Parathyroid adenoma (tissue), 2 donors: Measurements from ENCODE around the gene PLCL1.

Experiments used
- H2AFZ ChIP-seq: fragments of 300-600 bp; sonication (generic); one replicate; pipeline ENCODE4 v1.7.0; 2017; ENCODE audit warnings: antibody characterized with exemption, mild to moderate bottlenecking
- H3K27ac ChIP-seq: fragments of 300-600 bp; sonication (generic); one replicate; pipeline ENCODE4 v1.7.0; 2017
- H3K27me3 ChIP-seq: fragments of 300-600 bp; sonication (generic); one replicate; pipeline ENCODE4 v1.7.0; 2017; ENCODE audit warnings: low read length; ENCODE audit not compliant: control insufficient read depth, insufficient read depth
- H3K36me3 ChIP-seq: fragments of 300-600 bp; sonication (generic); one replicate; pipeline ENCODE4 v1.7.0; 2017; ENCODE audit warnings: low read length; ENCODE audit not compliant: control insufficient read depth, insufficient read depth
- H3K4me1 ChIP-seq: fragments of 300-600 bp; sonication (generic); one replicate; pipeline ENCODE4 v1.7.0; 2017; ENCODE audit warnings: control low read depth
- H3K4me2 ChIP-seq: fragments of 300-600 bp; sonication (generic); one replicate; pipeline ENCODE4 v1.7.0; 2017; ENCODE audit warnings: low read length
- H3K4me3 ChIP-seq: fragments of 300-600 bp; sonication (generic); one replicate; pipeline ENCODE4 v1.7.0; 2017; ENCODE audit warnings: low read depth, low read length
- H3K79me2 ChIP-seq: fragments of 300-600 bp; sonication (generic); one replicate; pipeline ENCODE4 v1.7.0; 2017; ENCODE audit warnings: control low read depth
- H3K9ac ChIP-seq: fragments of 300-600 bp; sonication (generic); one replicate; pipeline ENCODE4 v1.7.0; 2017; ENCODE audit warnings: mild to moderate bottlenecking
- H3K9me3 ChIP-seq: fragments of 300-600 bp; sonication (generic); one replicate; pipeline ENCODE4 v1.7.0; 2017; ENCODE audit warnings: low read length; ENCODE audit not compliant: control insufficient read depth
- CTCF ChIP-seq: fragments of 300-600 bp; sonication (generic); IDR thresholded peaks from one replicate; pipeline ENCODE4 v1.7.0; 2017; ENCODE audit warnings: antibody characterized with exemption, mild to moderate bottlenecking
- donor health status: primary hyperparathyroidism.

The PLCL1 gene

GRCh38 chr2:198004921-198005829 is 200.8 kb downstream of the PLCL1 start:
- no peaks in the 10 kb centered on the region for H3K79me2 ChIP-seq
- no peak overlapping the region for H3K4me3 ChIP-seq
- no peaks in the 10 kb centered on the region for H3K36me3 ChIP-seq
- no peaks in the 10 kb centered on the region for H3K9me3 ChIP-seq
- no peak overlapping the region for H3K9ac ChIP-seq
- H3K4me1 ChIP-seq = peaks cover 3% of the 10 kb centered on the region
- no peak overlapping the region for H3K27ac ChIP-seq
- no peaks in the 10 kb centered on the region for H3K27me3 ChIP-seq
- peak overlapping the region; percentile 5 for H2AFZ ChIP-seq
- TF ChIP-seq CTCF = no peak
- H3K4me2 ChIP-seq = no peak overlapping the region

- no peak for TF ChIP-seq CTCF
- no peaks in the 10 kb centered on the region for H3K27me3 ChIP-seq
- peaks cover 3% of the 10 kb centered on the region for H3K4me1 ChIP-seq
- H3K4me3 ChIP-seq = no peak overlapping the region
- no peaks in the 10 kb centered on the region for H3K36me3 ChIP-seq
- no peak overlapping the region for H3K27ac ChIP-seq
- H3K4me2 ChIP-seq = no peak overlapping the region
- H3K79me2 ChIP-seq = no peaks in the 10 kb centered on the region
- H2AFZ ChIP-seq = no peak overlapping the region
- no peaks in the 10 kb centered on the region for H3K9me3 ChIP-seq
- H3K9ac ChIP-seq = no peak overlapping the region
Observed at GRCh38 chr2:198006733-198007132, 202.3 kb downstream of the PLCL1 start.

- no peak overlapping the region for H3K4me2 ChIP-seq
- no peaks in the 10 kb centered on the region for H3K9me3 ChIP-seq
- no peak overlapping the region for H3K27ac ChIP-seq
- no peaks in the 10 kb centered on the region for H3K36me3 ChIP-seq
- H3K27me3 ChIP-seq = no peaks in the 10 kb centered on the region
- H3K4me1 ChIP-seq = peaks cover 3% of the 10 kb centered on the region
- TF ChIP-seq CTCF = no peak
- no peak overlapping the region for H2AFZ ChIP-seq
- no peak overlapping the region for H3K4me3 ChIP-seq
- H3K9ac ChIP-seq = no peak overlapping the region
- H3K79me2 ChIP-seq = peaks cover 3% of the 10 kb centered on the region
Observed at GRCh38 chr2:198008230-198008629, 203.8 kb downstream of the PLCL1 start.

- H3K4me2 ChIP-seq = no peak overlapping the region
- no peaks in the 10 kb centered on the region for H3K27me3 ChIP-seq
- H3K36me3 ChIP-seq = no peaks in the 10 kb centered on the region
- H3K79me2 ChIP-seq = peaks cover 13% of the 10 kb centered on the region
- no peaks in the 10 kb centered on the region for H3K9me3 ChIP-seq
- no peak overlapping the region for H3K9ac ChIP-seq
- no peak for TF ChIP-seq CTCF
- H2AFZ ChIP-seq = no peak overlapping the region
- peaks cover 17% of the 10 kb centered on the region for H3K4me1 ChIP-seq
- H3K4me3 ChIP-seq = no peak overlapping the region
- no peak overlapping the region for H3K27ac ChIP-seq
Observed at GRCh38 chr2:198012025-198012424, 207.6 kb downstream of the PLCL1 start.

- H3K27ac ChIP-seq = peak overlapping the region; percentile 60
- H3K9me3 ChIP-seq = no peaks in the 10 kb centered on the region
- no peaks in the 10 kb centered on the region for H3K36me3 ChIP-seq
- H3K9ac ChIP-seq = no peak overlapping the region
- H3K4me2 ChIP-seq = peak overlapping the region; percentile 43
- peaks cover 25% of the 10 kb centered on the region for H3K4me1 ChIP-seq
- H2AFZ ChIP-seq = peak overlapping the region; percentile 18
- no peak overlapping the region for H3K4me3 ChIP-seq
- H3K79me2 ChIP-seq = peaks cover 30% of the 10 kb centered on the region
- H3K27me3 ChIP-seq = no peaks in the 10 kb centered on the region
- TF ChIP-seq CTCF = no peak
Observed at GRCh38 chr2:198016243-198016642, 211.8 kb downstream of the PLCL1 start.
